ENCODE data around the gene ITM2A. TPM values are rescaled to one million over a fixed set of nuclear protein-coding genes. Genes with fewer than 3 reads are reported as not detected.

Gene ITM2A
- polyA plus RNA-seq, 1 donor (not counting 4 experiments of a cell fraction or from before 2014, with no cell fraction given) = 64.4 TPM

DNA sequence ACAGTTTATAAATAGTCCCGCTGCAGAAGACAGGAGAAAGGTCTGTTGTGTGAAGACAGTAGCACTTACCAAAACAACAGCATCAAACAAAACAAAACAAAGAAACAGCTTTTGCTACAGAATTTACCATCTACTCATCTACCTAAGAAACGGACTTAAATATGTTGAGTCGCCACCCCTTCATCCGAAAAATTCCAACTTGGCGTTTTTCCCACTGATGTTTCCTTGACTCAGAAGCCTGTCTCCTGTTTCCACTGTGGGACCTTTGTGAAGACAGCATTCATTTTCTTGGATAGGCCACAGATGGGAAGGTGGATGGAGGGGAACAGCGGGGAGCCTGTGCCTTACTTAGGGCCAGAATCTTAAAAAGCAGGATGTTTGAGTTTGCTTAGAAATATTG is 1.3 kb upstream of the ITM2A start:
- H2AFZ ChIP-seq (ENCODE audit: control insufficient read depth, low read length) = no peak overlapping the region
- H3K4me2 ChIP-seq (ENCODE audit: control insufficient read depth, extremely low read depth, insufficient read depth, low read depth, low read length) = no peak overlapping the region
- dilution Hi-C loops (cut with MboI; ENCODE audit: extremely low pct_ligation_motif_present, low sequenced_read_pairs) = no loop called here
- no peak overlapping the region for H3K27ac ChIP-seq (ENCODE audit: control insufficient read depth, insufficient read depth, low read length)
- H3K79me2 ChIP-seq (ENCODE audit: control insufficient read depth, insufficient read depth, low read length) = no peaks in the 10 kb centered on the region
- no peak overlapping the region for H3K4me3 ChIP-seq (ENCODE audit: control insufficient read depth in 2 of 3, extremely low read depth in 1 of 3, insufficient read depth in 2 of 3, low read depth in 1 of 3, low read length in 3 of 3)
- no peaks in the 10 kb centered on the region for H4K20me1 ChIP-seq (ENCODE audit: control insufficient read depth, extremely low read depth, insufficient read depth, low read length)
- TF ChIP-seq, protein P1, sequence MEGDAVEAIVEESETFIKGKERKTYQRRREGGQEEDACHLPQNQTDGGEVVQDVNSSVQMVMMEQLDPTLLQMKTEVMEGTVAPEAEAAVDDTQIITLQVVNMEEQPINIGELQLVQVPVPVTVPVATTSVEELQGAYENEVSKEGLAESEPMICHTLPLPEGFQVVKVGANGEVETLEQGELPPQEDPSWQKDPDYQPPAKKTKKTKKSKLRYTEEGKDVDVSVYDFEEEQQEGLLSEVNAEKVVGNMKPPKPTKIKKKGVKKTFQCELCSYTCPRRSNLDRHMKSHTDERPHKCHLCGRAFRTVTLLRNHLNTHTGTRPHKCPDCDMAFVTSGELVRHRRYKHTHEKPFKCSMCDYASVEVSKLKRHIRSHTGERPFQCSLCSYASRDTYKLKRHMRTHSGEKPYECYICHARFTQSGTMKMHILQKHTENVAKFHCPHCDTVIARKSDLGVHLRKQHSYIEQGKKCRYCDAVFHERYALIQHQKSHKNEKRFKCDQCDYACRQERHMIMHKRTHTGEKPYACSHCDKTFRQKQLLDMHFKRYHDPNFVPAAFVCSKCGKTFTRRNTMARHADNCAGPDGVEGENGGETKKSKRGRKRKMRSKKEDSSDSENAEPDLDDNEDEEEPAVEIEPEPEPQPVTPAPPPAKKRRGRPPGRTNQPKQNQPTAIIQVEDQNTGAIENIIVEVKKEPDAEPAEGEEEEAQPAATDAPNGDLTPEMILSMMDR (optimal IDR thresholded peaks at IDR 0.05 in 1 of 3, IDR thresholded peaks at IDR 0.05 in 1 of 3, conservative IDR thresholded peaks at IDR 0.05 in 1 of 3; ENCODE audit: extremely low read depth in 1 of 3, insufficient read depth in 2 of 3, low read length in 3 of 3) = no peak
- no peak for TF ChIP-seq EZH2 (IDR thresholded peaks at IDR 0.05; ENCODE audit: low read length)
- no peak overlapping the region for H3K9ac ChIP-seq (ENCODE audit: control insufficient read depth, extremely low read depth, insufficient read depth, low read length)
- H3K27me3 ChIP-seq (ENCODE audit: control insufficient read depth, extremely low read depth, insufficient read depth, low read length) = no peaks in the 10 kb centered on the region
- DNase-seq (ENCODE audit: low read depth, low spot score) (no peak), FAIRE-seq (no peak)
- H3K9me1 ChIP-seq (ENCODE audit: control insufficient read depth, extremely low read depth, insufficient read depth, low read length) = no peaks in the 10 kb centered on the region
- H3K4me1 ChIP-seq (ENCODE audit: control insufficient read depth, extremely low read depth, insufficient read depth, low read length) = peaks cover 11% of the 10 kb centered on the region
- H3K36me3 ChIP-seq (ENCODE audit: control insufficient read depth in 2 of 2, extremely low read depth in 1 of 2, insufficient read depth in 2 of 2, low read length in 2 of 2) = no peaks in the 10 kb centered on the region
- no peaks in the 10 kb centered on the region for H3K9me3 ChIP-seq (ENCODE audit: control insufficient read depth, low read depth, low read length)

DNA sequence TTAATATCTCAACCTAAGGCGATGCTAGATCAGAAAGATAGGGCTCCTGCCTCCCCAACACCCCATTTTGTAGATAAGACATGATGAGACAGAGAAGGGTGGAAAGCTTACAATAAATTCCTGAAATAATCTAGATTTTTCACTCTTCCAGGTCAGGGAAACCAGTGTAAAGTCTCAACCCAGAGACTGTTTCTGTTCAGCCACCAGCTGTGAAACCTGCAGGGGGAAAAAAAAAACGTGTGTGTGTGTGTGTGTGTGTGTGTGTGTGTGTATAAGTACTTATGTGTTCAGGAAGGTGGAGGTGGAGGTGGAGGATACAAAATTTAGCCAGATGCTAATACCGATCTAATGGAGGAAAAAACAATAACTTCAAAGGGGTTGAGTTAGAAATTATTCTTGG is 773 bp upstream of the ITM2A start:
- H3K4me3 ChIP-seq (ENCODE audit: control insufficient read depth in 2 of 3, extremely low read depth in 1 of 3, insufficient read depth in 2 of 3, low read depth in 1 of 3, low read length in 3 of 3) = no peak overlapping the region
- H3K79me2 ChIP-seq (ENCODE audit: control insufficient read depth, insufficient read depth, low read length) = no peaks in the 10 kb centered on the region
- no peaks in the 10 kb centered on the region for H3K27me3 ChIP-seq (ENCODE audit: control insufficient read depth, extremely low read depth, insufficient read depth, low read length)
- no peak for TF ChIP-seq EZH2 (IDR thresholded peaks at IDR 0.05; ENCODE audit: low read length)
- TF ChIP-seq, protein P1 (optimal IDR thresholded peaks at IDR 0.05 in 1 of 3, IDR thresholded peaks at IDR 0.05 in 1 of 3, conservative IDR thresholded peaks at IDR 0.05 in 1 of 3; ENCODE audit: extremely low read depth in 1 of 3, insufficient read depth in 2 of 3, low read length in 3 of 3) = no peak
- H3K36me3 ChIP-seq (ENCODE audit: control insufficient read depth in 2 of 2, extremely low read depth in 1 of 2, insufficient read depth in 2 of 2, low read length in 2 of 2) = no peaks in the 10 kb centered on the region
- FAIRE-seq = no peak
- no peak overlapping the region for H3K9ac ChIP-seq (ENCODE audit: control insufficient read depth, extremely low read depth, insufficient read depth, low read length)
- no peaks in the 10 kb centered on the region for H4K20me1 ChIP-seq (ENCODE audit: control insufficient read depth, extremely low read depth, insufficient read depth, low read length)
- no peak overlapping the region for H3K27ac ChIP-seq (ENCODE audit: control insufficient read depth, insufficient read depth, low read length)
- H3K4me1 ChIP-seq (ENCODE audit: control insufficient read depth, extremely low read depth, insufficient read depth, low read length) = peaks cover 11% of the 10 kb centered on the region
- H2AFZ ChIP-seq (ENCODE audit: control insufficient read depth, low read length) = no peak overlapping the region
- H3K4me2 ChIP-seq (ENCODE audit: control insufficient read depth, extremely low read depth, insufficient read depth, low read depth, low read length) = no peak overlapping the region
- H3K9me1 ChIP-seq (ENCODE audit: control insufficient read depth, extremely low read depth, insufficient read depth, low read length) = no peaks in the 10 kb centered on the region
- dilution Hi-C loops (cut with MboI; ENCODE audit: extremely low pct_ligation_motif_present, low sequenced_read_pairs) = no loop called here
- H3K9me3 ChIP-seq (ENCODE audit: control insufficient read depth, low read depth, low read length) = no peaks in the 10 kb centered on the region
- no peak for DNase-seq (ENCODE audit: low read depth, low spot score)

Data from keratinocyte (primary cell).